Measurements from ENCODE around the gene ZNF500. TPM values are rescaled to one million over a fixed set of nuclear protein-coding genes. Genes with fewer than 3 reads are reported as not detected.

The ZNF500 gene
- total RNA-seq, 1 experiment from 2014 or later, result 18.3 TPM

DNA sequence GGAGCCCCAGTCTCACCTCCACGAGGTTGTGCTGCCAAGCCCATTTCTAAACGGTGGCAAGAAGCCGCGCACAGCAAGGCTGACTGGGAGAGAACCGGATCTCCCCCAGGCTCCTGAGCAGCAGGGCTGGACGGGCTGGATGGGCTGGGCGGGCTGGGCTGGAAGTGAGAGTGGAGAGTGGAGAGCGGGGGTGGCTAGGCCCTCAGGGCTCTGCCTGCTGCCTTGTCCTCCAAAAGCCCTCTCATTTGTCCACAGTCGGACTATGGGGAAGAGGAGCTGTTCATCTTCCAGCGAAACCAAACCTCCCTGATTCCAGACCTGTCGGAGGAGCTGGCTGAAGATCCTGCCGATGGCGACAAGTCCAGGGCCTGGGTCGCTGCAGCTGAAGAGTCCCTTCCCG lies 29.4 kb downstream of the ZNF500 start:
- H3K27ac ChIP-seq (ENCODE audit: insufficient read length, low read depth, low read length), result no peak overlapping the region
- no peak overlapping the region for H3K9ac ChIP-seq (ENCODE audit: extremely low read depth, insufficient read length, low read length)
- no peak overlapping the region for H3T11ph ChIP-seq (ENCODE audit: low read length)
- no peak overlapping the region for H4K91ac ChIP-seq (ENCODE audit: insufficient read length, low read depth, low read length)
- H3K27me3 Mint-ChIP-seq (ENCODE audit: low read depth), result peaks cover 4% of the 10 kb centered on the region
- DNase-seq, result no peak
- WGBS (ENCODE audit: extremely low coverage, insufficient read length, low lambda C conversion rate), result no CpG with 5 or more reads among the region's 15 CpGs
- H2BK20ac ChIP-seq (ENCODE audit: low read depth, low read length, poor library complexity, severe bottlenecking), result no peak overlapping the region
- H3K56ac ChIP-seq (ENCODE audit: insufficient read length, low read depth, low read length), result no peak overlapping the region
- H3K18ac ChIP-seq (ENCODE audit: insufficient read length, low read depth, low read length), result no peak overlapping the region
- H3K9me3 ChIP-seq (ENCODE audit: control insufficient read depth, low read depth, low read length), result no peaks in the 10 kb centered on the region
- no peaks in the 10 kb centered on the region for H3K36me3 Mint-ChIP-seq (ENCODE audit: insufficient read depth in 1 of 3, low read depth in 3 of 3)
- H3K4me3 Mint-ChIP-seq, result no peak overlapping the region
- peaks cover 9% of the 10 kb centered on the region for H3K23me2 ChIP-seq (ENCODE audit: insufficient read length, low read depth, low read length, poor library complexity, severe bottlenecking)
- no peak overlapping the region for H2BK120ac ChIP-seq (ENCODE audit: low read depth, low read length, poor library complexity, severe bottlenecking)
- no peak overlapping the region for H4K5ac ChIP-seq (ENCODE audit: insufficient read length, low read depth, low read length)
- H3K27me3 ChIP-seq (ENCODE audit: insufficient read depth, low read length), result no peaks in the 10 kb centered on the region
- no peak overlapping the region for H3K4ac ChIP-seq (ENCODE audit: low read depth, low read length)
- H3K9me3 Mint-ChIP-seq, result no peaks in the 10 kb centered on the region
- no peak overlapping the region for H2AFZ ChIP-seq (ENCODE audit: low read length)
- H2BK5ac ChIP-seq (ENCODE audit: insufficient read length, low read length), result no peak overlapping the region
- H3K79me1 ChIP-seq (ENCODE audit: insufficient read depth, low read depth, low read length, poor library complexity, severe bottlenecking), result no peaks in the 10 kb centered on the region
- H2AK5ac ChIP-seq (ENCODE audit: insufficient read length, low read length), result no peak overlapping the region
- H3K14ac ChIP-seq (ENCODE audit: insufficient read depth, low read length), result no peak overlapping the region
- no peak overlapping the region for H2BK12ac ChIP-seq (ENCODE audit: insufficient read length, low read depth, low read length)
- H3K27ac Mint-ChIP-seq, result no peak overlapping the region
- H3K4me1 Mint-ChIP-seq, result peaks cover 9 to 13% of the 10 kb centered on the region in 2 experiments
- H3K23ac ChIP-seq (ENCODE audit: insufficient read length, low read depth, low read length), result no peak overlapping the region
- H3K4me1 ChIP-seq (ENCODE audit: insufficient read depth, low read length), result no peaks in the 10 kb centered on the region
- TF ChIP-seq, protein P1, sequence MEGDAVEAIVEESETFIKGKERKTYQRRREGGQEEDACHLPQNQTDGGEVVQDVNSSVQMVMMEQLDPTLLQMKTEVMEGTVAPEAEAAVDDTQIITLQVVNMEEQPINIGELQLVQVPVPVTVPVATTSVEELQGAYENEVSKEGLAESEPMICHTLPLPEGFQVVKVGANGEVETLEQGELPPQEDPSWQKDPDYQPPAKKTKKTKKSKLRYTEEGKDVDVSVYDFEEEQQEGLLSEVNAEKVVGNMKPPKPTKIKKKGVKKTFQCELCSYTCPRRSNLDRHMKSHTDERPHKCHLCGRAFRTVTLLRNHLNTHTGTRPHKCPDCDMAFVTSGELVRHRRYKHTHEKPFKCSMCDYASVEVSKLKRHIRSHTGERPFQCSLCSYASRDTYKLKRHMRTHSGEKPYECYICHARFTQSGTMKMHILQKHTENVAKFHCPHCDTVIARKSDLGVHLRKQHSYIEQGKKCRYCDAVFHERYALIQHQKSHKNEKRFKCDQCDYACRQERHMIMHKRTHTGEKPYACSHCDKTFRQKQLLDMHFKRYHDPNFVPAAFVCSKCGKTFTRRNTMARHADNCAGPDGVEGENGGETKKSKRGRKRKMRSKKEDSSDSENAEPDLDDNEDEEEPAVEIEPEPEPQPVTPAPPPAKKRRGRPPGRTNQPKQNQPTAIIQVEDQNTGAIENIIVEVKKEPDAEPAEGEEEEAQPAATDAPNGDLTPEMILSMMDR (conservative IDR thresholded peaks at IDR 0.05), result no peak
- H2BK15ac ChIP-seq (ENCODE audit: low read depth, low read length), result no peak overlapping the region
- no peaks in the 10 kb centered on the region for H3K79me2 ChIP-seq (ENCODE audit: insufficient read depth, low read length)
- no peaks in the 10 kb centered on the region for H4K20me1 ChIP-seq (ENCODE audit: control insufficient read depth, insufficient read depth, insufficient read length)
- H4K8ac ChIP-seq (replicated peaks; ENCODE audit: insufficient read length, low read depth, low read length), result no peak overlapping the region
- H3K4me2 ChIP-seq (ENCODE audit: insufficient read depth, insufficient read length, low read length), result no peak overlapping the region

Data from H9 (cell line).